GM12878 (cell line): ENCODE data around the gene SORL1.

Source experiments
- ESRRA ChIP-seq: IDR thresholded peaks from 2 replicates; pipeline ENCODE4 v1.6.1; 2012; ENCODE audit warnings: mild to moderate bottlenecking, low read length, improper control_type of control experiment
- JUND ChIP-seq: IDR thresholded peaks from 2 replicates; pipeline ENCODE4 v1.6.1; 2012; ENCODE audit warnings: low read depth, mild to moderate bottlenecking, low read length, improper control_type of control experiment, moderate library complexity
- POLR2AphosphoS2 ChIP-seq: IDR thresholded peaks from 2 replicates; pipeline ENCODE4 v1.6.1; 2011; ENCODE audit warnings: low read depth, mild to moderate bottlenecking, low read length, improper control_type of control experiment, moderate library complexity
- SMC3 ChIP-seq: IDR thresholded peaks from 2 replicates; pipeline ENCODE4 v1.6.1; 2011; ENCODE audit warnings: low read length, improper control_type of control experiment, borderline replicate concordance
- TF ChIP-seq, protein P1 (sequence below), 3 experiments: IDR thresholded peaks in 2 of 3; conservative IDR thresholded peaks in 1 of 3; 2 replicates each; pipeline ENCODE4 v1.5.1; 2011; ENCODE audit warnings: low read depth in 3 of 3, low read length in 3 of 3, mild to moderate bottlenecking in 3 of 3, control low read depth in 2 of 3, moderate library complexity in 2 of 3, inconsistent platforms in 1 of 3, mixed read lengths in 1 of 3; ENCODE audit not compliant: control insufficient read depth in 2 of 3, insufficient read depth in 1 of 3; ENCODE audit errors: extremely low read depth in 1 of 3

DNA sequence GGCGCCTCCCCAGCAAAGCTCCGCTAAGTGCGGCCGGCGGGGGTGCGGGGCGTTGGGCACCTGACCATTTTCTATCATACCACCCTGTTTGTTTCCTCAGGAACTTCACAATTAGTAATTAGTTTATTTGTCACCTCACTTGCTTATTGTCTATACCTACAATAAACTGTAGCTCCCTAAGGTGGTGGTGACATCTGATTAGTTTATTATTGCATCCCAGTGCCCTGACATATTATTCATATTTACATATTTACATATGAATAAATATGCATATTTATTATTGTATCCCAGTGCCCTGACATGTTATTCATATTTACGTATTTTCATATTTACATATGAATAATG lies 24.7 kb upstream of the SORL1 start:
- TF ChIP-seq, protein P1, sequence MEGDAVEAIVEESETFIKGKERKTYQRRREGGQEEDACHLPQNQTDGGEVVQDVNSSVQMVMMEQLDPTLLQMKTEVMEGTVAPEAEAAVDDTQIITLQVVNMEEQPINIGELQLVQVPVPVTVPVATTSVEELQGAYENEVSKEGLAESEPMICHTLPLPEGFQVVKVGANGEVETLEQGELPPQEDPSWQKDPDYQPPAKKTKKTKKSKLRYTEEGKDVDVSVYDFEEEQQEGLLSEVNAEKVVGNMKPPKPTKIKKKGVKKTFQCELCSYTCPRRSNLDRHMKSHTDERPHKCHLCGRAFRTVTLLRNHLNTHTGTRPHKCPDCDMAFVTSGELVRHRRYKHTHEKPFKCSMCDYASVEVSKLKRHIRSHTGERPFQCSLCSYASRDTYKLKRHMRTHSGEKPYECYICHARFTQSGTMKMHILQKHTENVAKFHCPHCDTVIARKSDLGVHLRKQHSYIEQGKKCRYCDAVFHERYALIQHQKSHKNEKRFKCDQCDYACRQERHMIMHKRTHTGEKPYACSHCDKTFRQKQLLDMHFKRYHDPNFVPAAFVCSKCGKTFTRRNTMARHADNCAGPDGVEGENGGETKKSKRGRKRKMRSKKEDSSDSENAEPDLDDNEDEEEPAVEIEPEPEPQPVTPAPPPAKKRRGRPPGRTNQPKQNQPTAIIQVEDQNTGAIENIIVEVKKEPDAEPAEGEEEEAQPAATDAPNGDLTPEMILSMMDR (IDR thresholded peaks at IDR 0.05 in 2 of 3, conservative IDR thresholded peaks at IDR 0.05 in 1 of 3; ENCODE audit: control insufficient read depth in 2 of 3, extremely low read depth in 1 of 3, insufficient read depth in 1 of 3, low read depth in 3 of 3, low read length in 3 of 3), result 0 out of 6 replicates have a peak, but pooled peaks of 1 of the 3 experiments have one; percentile 2
- TF ChIP-seq JUND, result no peak
- TF ChIP-seq SMC3, result no peak
- TF ChIP-seq ESRRA, result no peak
- no peak for TF ChIP-seq POLR2AphosphoS2
